HFFc6 (cell line): ENCODE measurements around the gene KDM8. TPM values are rescaled to one million over a fixed set of nuclear protein-coding genes. Genes with fewer than 3 reads are reported as not detected.

ENCODE experiments used
- DNase-seq: peaks from one replicate; pipeline ENCODE4 v3.0.0-alpha.2; 2018
- H3K27ac Mint-ChIP-seq: 2 replicates; pipeline ENCODE4 v1.8.0; 2020; ENCODE audit warnings: mild to moderate bottlenecking, mixed read lengths
- H3K27me3 Mint-ChIP-seq: 2 replicates; pipeline ENCODE4 v1.8.0; 2021; ENCODE audit warnings: mild to moderate bottlenecking, moderate library complexity, mixed read lengths; ENCODE audit not compliant: insufficient read depth
- H3K36me3 Mint-ChIP-seq: 2 replicates; pipeline ENCODE4 v1.8.0; 2021; ENCODE audit warnings: low read depth, mixed read lengths
- H3K4me1 Mint-ChIP-seq: 2 replicates; pipeline ENCODE4 v1.8.0; 2020; ENCODE audit warnings: low read depth, mixed read lengths
- H3K4me3 Mint-ChIP-seq: 2 replicates; pipeline ENCODE4 v1.8.0; 2020; ENCODE audit warnings: mild to moderate bottlenecking, moderate library complexity, mixed read lengths
- H3K9me3 Mint-ChIP-seq: 2 replicates; pipeline ENCODE4 v1.8.0; 2020; ENCODE audit warnings: mild to moderate bottlenecking, mixed read lengths
- total RNA-seq, 6 experiments: library from RNA; stranded (reverse); fragmentation: NEBNext Ultra II Directional; extraction: Animal tissue kit (Norgen Biotek cat#: 25700); gene quantifications; 2 replicates in 1 of 6; 3 replicates in 5 of 6; pipeline ENCODE4 v1.2.3, GENCODE V29; 2021
- TF ChIP-seq, protein P1 (sequence below): fragments of 200-600 bp; sonication (generic); IDR thresholded peaks from 2 replicates; pipeline ENCODE4 v1.5.0; 2021; ENCODE audit warnings: antibody characterized with exemption, mild to moderate bottlenecking

Gene KDM8
- total RNA-seq, 6 experiments from 2014 or later, result 4.1 to 5.8 (median 4.9) TPM

DNA sequence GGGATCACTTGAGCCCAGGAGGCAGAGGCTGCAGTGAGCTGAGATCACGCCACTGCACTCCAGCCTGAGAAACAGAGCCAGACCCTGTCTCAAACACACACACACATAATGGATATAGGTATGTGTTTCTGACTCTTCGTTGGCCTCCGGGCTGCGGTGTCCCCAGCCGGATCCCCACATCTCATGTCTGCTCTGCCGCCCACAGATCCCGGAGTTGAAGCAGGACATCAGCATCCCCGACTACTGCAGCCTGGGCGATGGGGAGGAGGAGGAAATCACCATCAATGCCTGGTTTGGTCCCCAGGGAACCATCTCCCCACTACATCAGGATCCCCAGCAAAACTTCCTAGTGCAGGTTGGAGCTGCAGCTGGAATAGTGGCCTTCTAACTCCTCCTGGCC is 15.4 kb downstream of the KDM8 start:
- Mint-ChIP-seq H3K9me3 (no peaks in the 10 kb centered on the region), H3K27me3 (peaks cover 4% of the 10 kb centered on the region), H3K4me3 (no peak overlapping the region), H3K36me3 (no peaks in the 10 kb centered on the region), H3K4me1 (peaks cover 22% of the 10 kb centered on the region), H3K27ac (no peak overlapping the region)
- TF ChIP-seq, protein P1, sequence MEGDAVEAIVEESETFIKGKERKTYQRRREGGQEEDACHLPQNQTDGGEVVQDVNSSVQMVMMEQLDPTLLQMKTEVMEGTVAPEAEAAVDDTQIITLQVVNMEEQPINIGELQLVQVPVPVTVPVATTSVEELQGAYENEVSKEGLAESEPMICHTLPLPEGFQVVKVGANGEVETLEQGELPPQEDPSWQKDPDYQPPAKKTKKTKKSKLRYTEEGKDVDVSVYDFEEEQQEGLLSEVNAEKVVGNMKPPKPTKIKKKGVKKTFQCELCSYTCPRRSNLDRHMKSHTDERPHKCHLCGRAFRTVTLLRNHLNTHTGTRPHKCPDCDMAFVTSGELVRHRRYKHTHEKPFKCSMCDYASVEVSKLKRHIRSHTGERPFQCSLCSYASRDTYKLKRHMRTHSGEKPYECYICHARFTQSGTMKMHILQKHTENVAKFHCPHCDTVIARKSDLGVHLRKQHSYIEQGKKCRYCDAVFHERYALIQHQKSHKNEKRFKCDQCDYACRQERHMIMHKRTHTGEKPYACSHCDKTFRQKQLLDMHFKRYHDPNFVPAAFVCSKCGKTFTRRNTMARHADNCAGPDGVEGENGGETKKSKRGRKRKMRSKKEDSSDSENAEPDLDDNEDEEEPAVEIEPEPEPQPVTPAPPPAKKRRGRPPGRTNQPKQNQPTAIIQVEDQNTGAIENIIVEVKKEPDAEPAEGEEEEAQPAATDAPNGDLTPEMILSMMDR, result no peak
- no peak for DNase-seq

DNA sequence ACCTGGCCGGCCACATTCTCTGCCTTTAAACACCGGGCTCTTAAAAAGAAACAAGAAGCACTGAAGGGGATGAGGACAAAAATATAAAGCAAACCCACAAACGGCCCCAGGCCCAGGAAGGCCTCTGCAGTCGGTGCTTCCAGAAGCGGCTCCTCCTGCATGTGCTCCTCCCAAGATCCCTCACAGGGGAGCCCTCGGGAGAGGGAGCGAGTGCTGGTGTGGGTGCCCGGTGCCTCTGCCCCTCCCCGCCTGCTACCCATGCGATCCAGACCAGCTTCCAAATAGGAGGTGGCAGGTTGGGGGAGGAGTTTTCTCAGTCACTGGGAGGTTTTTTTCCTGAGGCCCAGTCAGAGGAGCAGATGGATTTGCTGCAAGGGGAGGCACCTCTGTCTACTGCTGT is 15.8 kb downstream of the KDM8 start:
- peaks cover 26% of the 10 kb centered on the region for H3K4me1 Mint-ChIP-seq
- TF ChIP-seq, protein P1, result no peak
- no peak for DNase-seq
- H3K27ac Mint-ChIP-seq, result no peak overlapping the region
- H3K4me3 Mint-ChIP-seq, result no peak overlapping the region
- H3K27me3 Mint-ChIP-seq, result peaks cover 4% of the 10 kb centered on the region
- no peaks in the 10 kb centered on the region for H3K36me3 Mint-ChIP-seq
- H3K9me3 Mint-ChIP-seq, result no peaks in the 10 kb centered on the region

DNA sequence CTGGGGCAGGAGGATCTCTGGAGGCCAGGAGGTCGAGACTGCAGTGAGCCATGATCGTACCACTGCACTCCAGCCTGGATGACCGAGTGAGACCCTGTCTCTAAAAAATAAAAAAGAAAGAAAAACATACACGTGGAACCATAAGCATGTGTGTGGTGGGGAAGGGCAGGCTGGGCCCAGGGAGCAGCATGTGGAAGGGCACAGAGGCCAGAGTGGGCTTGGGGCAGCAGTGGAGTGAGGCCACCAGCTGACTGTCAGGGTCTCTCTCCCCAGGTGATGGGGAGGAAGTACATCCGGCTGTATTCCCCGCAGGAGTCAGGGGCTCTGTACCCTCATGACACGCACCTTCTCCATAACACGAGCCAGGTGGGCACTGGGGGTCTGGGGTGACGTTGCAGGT is 16.8 kb downstream of the KDM8 start:
- Mint-ChIP-seq H3K4me1 (peaks cover 26% of the 10 kb centered on the region), H3K4me3 (no peak overlapping the region), H3K36me3 (no peaks in the 10 kb centered on the region), H3K27ac (no peak overlapping the region), H3K9me3 (no peaks in the 10 kb centered on the region), H3K27me3 (peaks cover 4% of the 10 kb centered on the region)
- DNase-seq, result no peak
- TF ChIP-seq, protein P1, result no peak

DNA sequence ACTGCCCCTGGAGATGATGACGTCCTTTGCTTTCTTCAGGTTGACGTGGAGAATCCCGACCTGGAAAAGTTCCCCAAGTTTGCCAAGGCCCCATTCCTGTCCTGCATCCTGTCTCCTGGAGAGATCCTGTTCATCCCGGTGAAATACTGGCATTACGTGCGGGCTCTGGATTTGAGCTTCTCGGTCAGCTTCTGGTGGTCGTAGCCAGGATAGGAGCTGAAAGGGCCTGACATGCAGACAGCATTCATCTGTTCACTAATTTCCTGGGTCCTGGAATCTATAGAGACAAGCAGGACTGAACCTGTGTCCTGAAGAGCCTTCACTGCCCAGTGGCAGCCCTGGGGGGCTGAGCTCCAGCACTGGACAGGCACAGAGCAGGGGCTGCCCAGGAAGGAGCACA is 17.2 kb downstream of the KDM8 start:
- H3K4me1 Mint-ChIP-seq, result peaks cover 26% of the 10 kb centered on the region

DNA sequence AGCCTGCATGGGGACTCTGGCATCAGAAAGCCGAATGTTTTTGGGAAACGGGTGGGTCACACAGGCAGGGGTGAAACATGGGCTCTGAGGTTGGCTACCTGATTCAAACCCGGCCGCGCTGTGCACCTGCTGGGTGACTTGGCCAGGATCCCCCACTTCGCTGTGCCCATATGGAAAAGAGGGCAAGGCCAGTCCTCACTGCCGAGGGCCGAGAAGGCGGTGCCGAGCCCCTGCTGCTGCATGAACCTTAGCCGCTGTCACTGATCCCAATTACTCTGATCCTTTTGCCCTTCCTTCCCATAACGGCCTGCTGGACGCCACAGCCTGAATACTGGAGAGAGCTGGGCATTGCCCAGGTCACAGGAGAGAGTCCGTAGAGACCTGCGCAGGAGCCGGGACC is 17.7 kb downstream of the KDM8 start:
- TF ChIP-seq, protein P1, result no peak
- peaks cover 4% of the 10 kb centered on the region for H3K27me3 Mint-ChIP-seq
- peaks cover 26% of the 10 kb centered on the region for H3K4me1 Mint-ChIP-seq
- H3K36me3 Mint-ChIP-seq, result no peaks in the 10 kb centered on the region; the same call in 1 of the 2 replicates
- no peak overlapping the region for H3K4me3 Mint-ChIP-seq
- DNase-seq, result no peak
- H3K27ac Mint-ChIP-seq, result no peak overlapping the region
- no peaks in the 10 kb centered on the region for H3K9me3 Mint-ChIP-seq

More for the DNA sequence above, 17.2 kb downstream of the KDM8 start:
- no peak for DNase-seq
- no peak overlapping the region for H3K27ac Mint-ChIP-seq
- H3K4me3 Mint-ChIP-seq, result no peak overlapping the region
- no peaks in the 10 kb centered on the region for H3K9me3 Mint-ChIP-seq
- TF ChIP-seq, protein P1, result no peak
- H3K27me3 Mint-ChIP-seq, result peaks cover 4% of the 10 kb centered on the region
- no peaks in the 10 kb centered on the region for H3K36me3 Mint-ChIP-seq
